HEK293 (cell line): ENCODE results near the gene NAV1.

ENCODE experiments used
- CTCF ChIA-PET: fragments of 350-600 bp; formaldehyde crosslinking; extraction: SDS; loops from one replicate; lab custom pipeline; 2021; ENCODE audit warnings: antibody characterized with exemption; lab: Yijun Ruan, JAX
- POLR2A ChIA-PET: fragments of 300-600 bp; formaldehyde crosslinking; extraction: SDS; loops from one replicate; lab custom pipeline; 2020; ENCODE audit warnings: antibody characterized with exemption, inconsistent platforms; lab: Yijun Ruan, JAX
- H3K27ac ChIP-seq: fragments of 200-500 bp; sonication (Bioruptor generic); 2 replicates; pipeline ENCODE4 v1.5.1; 2014; ENCODE audit warnings: low read depth, low read length, control low read depth, inconsistent platforms; ENCODE audit errors: extremely low read depth
- H3K36me3 ChIP-seq, 2 experiments: fragments of 200-500 bp in 1 of 2; sonication (Bioruptor generic) in 1 of 2; 1 replicate in 1 of 2; 2 replicates in 1 of 2; pipeline ENCODE4 v1.5.1; 2014 to 2017; ENCODE audit warnings: inconsistent platforms in 2 of 2, low read length in 2 of 2; ENCODE audit not compliant: control insufficient read depth in 2 of 2, insufficient read depth in 1 of 2
- H3K4me1 ChIP-seq: fragments of 200-500 bp; sonication (Bioruptor generic); 2 replicates; pipeline ENCODE4 v1.5.1; 2014; ENCODE audit warnings: mild to moderate bottlenecking, low read length, inconsistent platforms; ENCODE audit not compliant: control insufficient read depth, insufficient read depth
- H3K4me3 ChIP-seq: 2 replicates; pipeline ENCODE4 v1.5.1; 2011; ENCODE audit warnings: low read depth, mild to moderate bottlenecking, control low read depth, low read length, moderate library complexity
- H3K9me3 ChIP-seq: fragments of 200-500 bp; sonication (Bioruptor generic); 2 replicates; pipeline ENCODE4 v1.5.1; 2014; ENCODE audit warnings: low read depth, low read length, inconsistent platforms; ENCODE audit not compliant: control insufficient read depth, insufficient read depth
- ZBTB11 ChIP-seq: fragments of 450-650 bp; formaldehyde crosslinking; conservative IDR thresholded peaks from 2 replicates; pipeline ENCODE4 v1.5.1; 2016; ENCODE audit warnings: low read depth, missing biosample characterization, missing genetic modification characterization
- ZBTB20 ChIP-seq: fragments of 450-650 bp; formaldehyde crosslinking; IDR thresholded peaks from 2 replicates; pipeline ENCODE4 v1.5.1; 2016; ENCODE audit warnings: missing biosample characterization, missing genetic modification characterization
- ZBTB26 ChIP-seq: fragments of 450-650 bp; formaldehyde crosslinking; optimal IDR thresholded peaks from 2 replicates; pipeline ENCODE3; 2016; ENCODE audit warnings: missing biosample characterization, mild to moderate bottlenecking, missing genetic modification characterization
- ZBTB7A ChIP-seq: fragments of 450-650 bp; formaldehyde crosslinking; IDR thresholded peaks from 2 replicates; pipeline ENCODE4 v1.5.1; 2016; ENCODE audit warnings: low read depth, missing biosample characterization, missing genetic modification characterization
- ZFHX2 ChIP-seq: fragments of 450-650 bp; formaldehyde crosslinking; conservative IDR thresholded peaks from 2 replicates; pipeline ENCODE4 v1.5.1; 2016; ENCODE audit warnings: missing biosample characterization, missing genetic modification characterization
- ZNF10 ChIP-seq: fragments of 450-650 bp; formaldehyde crosslinking; IDR thresholded peaks from 2 replicates; pipeline ENCODE4 v1.5.1; 2017; ENCODE audit warnings: missing biosample characterization, missing genetic modification characterization
- ZNF112 ChIP-seq: fragments of 450-650 bp; formaldehyde crosslinking; IDR thresholded peaks from 2 replicates; pipeline ENCODE4 v1.5.0; 2017; ENCODE audit warnings: missing biosample characterization, missing genetic modification characterization
- ZNF133 ChIP-seq: fragments of 450-650 bp; formaldehyde crosslinking; IDR thresholded peaks from 2 replicates; pipeline ENCODE4 v1.5.1; 2016; ENCODE audit warnings: missing biosample characterization, missing genetic modification characterization
- ZNF140 ChIP-seq: fragments of 450-650 bp; formaldehyde crosslinking; IDR thresholded peaks from 2 replicates; pipeline ENCODE4 v1.5.1; 2016; ENCODE audit warnings: missing biosample characterization, missing genetic modification characterization
- ZNF214 ChIP-seq: fragments of 450-650 bp; formaldehyde crosslinking; IDR thresholded peaks from 2 replicates; pipeline ENCODE4 v1.5.1; 2017; ENCODE audit warnings: missing biosample characterization, mild to moderate bottlenecking, missing genetic modification characterization, borderline replicate concordance
- ZNF248 ChIP-seq: fragments of 450-650 bp; formaldehyde crosslinking; IDR thresholded peaks from 2 replicates; pipeline ENCODE4 v1.5.1; 2017; ENCODE audit warnings: missing biosample characterization, missing genetic modification characterization
- ZNF37A ChIP-seq: fragments of 450-650 bp; IDR thresholded peaks from 2 replicates; pipeline ENCODE4 v1.5.1; 2018; ENCODE audit warnings: missing biosample characterization, missing genetic modification characterization
- ZNF423 ChIP-seq: fragments of 450-650 bp; formaldehyde crosslinking; IDR thresholded peaks from 2 replicates; pipeline ENCODE4 v1.5.1; 2016; ENCODE audit warnings: missing biosample characterization, missing genetic modification characterization
- ZNF654 ChIP-seq: fragments of 450-650 bp; formaldehyde crosslinking; IDR thresholded peaks from 2 replicates; pipeline ENCODE4 v1.5.1; 2016; ENCODE audit warnings: low read depth, missing biosample characterization, missing genetic modification characterization
- ZNF660 ChIP-seq: fragments of 450-650 bp; IDR thresholded peaks from 2 replicates; pipeline ENCODE4 v1.5.1; 2018; ENCODE audit warnings: missing biosample characterization, mild to moderate bottlenecking, missing genetic modification characterization
- ZNF776 ChIP-seq: fragments of 450-650 bp; formaldehyde crosslinking; IDR thresholded peaks from 2 replicates; pipeline ENCODE4 v1.5.0; 2017; ENCODE audit warnings: missing biosample characterization, missing genetic modification characterization, borderline replicate concordance
- ZNF792 ChIP-seq: fragments of 450-650 bp; formaldehyde crosslinking; IDR thresholded peaks from 2 replicates; pipeline ENCODE4 v1.5.1; 2016; ENCODE audit warnings: missing biosample characterization, missing genetic modification characterization
- ZSCAN18 ChIP-seq: fragments of 450-650 bp; formaldehyde crosslinking; IDR thresholded peaks from 2 replicates; pipeline ENCODE4 v1.5.1; 2016; ENCODE audit warnings: missing biosample characterization, missing genetic modification characterization

Gene NAV1

GRCh38 chr1:201506557-201507359, 32.2 kb upstream of the NAV1 start, which contains the start of gene CSRP1 (continued):
- TF ChIP-seq ZNF248 (tag by site-specific recombination) (no peak), ZNF112 (no peak), ZBTB20 (tag by site-specific recombination) (peak; percentile 38; the same call in 1 of the 2 replicates), ZBTB11 (tag by site-specific recombination) (0 out of 2 replicates have a peak, but pooled peaks have one; percentile 23)

- peak overlapping the region; percentile 6; the same call in 1 of the 2 replicates for H3K27ac ChIP-seq
- peak overlapping the region; percentile 62 for H3K4me3 ChIP-seq
- ChIA-PET POLR2A (interaction anchor here (0.6 to 1.4 kb wide), 6 partner anchors 10 to 39 kb away, joined by 3 to 10 read pairs (median 6); partner anchors contain the start of gene PHLDA3), CTCF (interaction anchor here (0.6 to 2.0 kb wide), 8 partner anchors 9 to 315 kb away, joined by 3 to 18 read pairs (median 4); no protein-coding TSS in a partner anchor)
- no peaks in the 10 kb centered on the region for H3K36me3 ChIP-seq
- TF ChIP-seq ZNF654 (tag by site-specific recombination) (no peak), ZFHX2 (tag by site-specific recombination) (no peak), ZNF660 (no peak), ZNF37A (no peak), ZBTB7A (no peak), ZBTB26 (tag by site-specific recombination) (peak; percentile 4), ZNF423 (no peak), ZNF140 (no peak), ZNF214 (tag by site-specific recombination) (no peak)
- H3K4me1 ChIP-seq = no peaks in the 10 kb centered on the region; the same call in none of the 2 replicates
- no peaks in the 10 kb centered on the region for H3K9me3 ChIP-seq
Observed at GRCh38 chr1:201507360-201507675, 31.6 kb upstream of the NAV1 start.

- POLR2A ChIA-PET = interaction anchor here (1.5 kb wide), 1 partner anchor 40 kb away, joined by 4 read pairs; the partner anchor contains the start of gene PHLDA3
- Histone ChIP-seq H3K27ac (no peak overlapping the region), H3K36me3 (no peaks in the 10 kb centered on the region), H3K4me3 (no peak overlapping the region), H3K9me3 (no peaks in the 10 kb centered on the region), H3K4me1 (no peaks in the 10 kb centered on the region)
- CTCF ChIA-PET = interaction anchor here (7.7 to 11.1 kb wide), 2 partner anchors 23 to 62 kb away, joined by 129 to 471 read pairs; no protein-coding TSS in a partner anchor
- TF ChIP-seq ZNF776 (tag by site-specific recombination) (no peak), ZNF133 (tag by site-specific recombination) (no peak), ZNF10 (tag by site-specific recombination) (no peak), ZFHX2 (tag by site-specific recombination) (no peak), ZNF792 (tag by site-specific recombination) (no peak), ZSCAN18 (tag by site-specific recombination) (no peak)
Observed at GRCh38 chr1:201508809-201509208, 30.1 kb upstream of the NAV1 start.
